Activated gamma-delta T cell treated with anti-CD3 and anti-CD28 coated beads, Interleukin-2, amount 50 U/mL, for 16 hours (primary cell): ENCODE measurements around the gene GNG12.

Source experiments
- DNase-seq: peaks from one replicate; pipeline ENCODE4 v3.0.0-alpha.2; 2020; ENCODE audit warnings: low read depth

GNG12 gene

DNA sequence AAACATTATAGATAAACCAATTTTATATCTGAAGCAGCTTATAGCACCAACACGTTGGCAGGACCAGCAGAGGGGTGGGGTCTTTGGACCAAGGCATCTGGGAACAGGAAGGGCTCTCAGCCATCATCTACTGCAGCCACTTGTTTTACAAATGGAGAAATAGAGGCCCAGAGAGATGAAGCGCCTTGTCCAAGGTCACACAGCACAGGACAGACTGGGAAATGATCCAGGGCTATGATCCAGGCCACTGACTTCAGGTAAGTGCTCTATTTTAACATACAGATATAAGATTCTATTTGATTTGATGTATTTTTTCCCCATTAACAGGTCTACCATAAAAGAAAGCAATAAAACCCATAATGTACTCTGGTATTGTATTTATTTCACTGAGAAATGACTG, 131.4 kb downstream of the GNG12 start:
- no peak for DNase-seq

DNA sequence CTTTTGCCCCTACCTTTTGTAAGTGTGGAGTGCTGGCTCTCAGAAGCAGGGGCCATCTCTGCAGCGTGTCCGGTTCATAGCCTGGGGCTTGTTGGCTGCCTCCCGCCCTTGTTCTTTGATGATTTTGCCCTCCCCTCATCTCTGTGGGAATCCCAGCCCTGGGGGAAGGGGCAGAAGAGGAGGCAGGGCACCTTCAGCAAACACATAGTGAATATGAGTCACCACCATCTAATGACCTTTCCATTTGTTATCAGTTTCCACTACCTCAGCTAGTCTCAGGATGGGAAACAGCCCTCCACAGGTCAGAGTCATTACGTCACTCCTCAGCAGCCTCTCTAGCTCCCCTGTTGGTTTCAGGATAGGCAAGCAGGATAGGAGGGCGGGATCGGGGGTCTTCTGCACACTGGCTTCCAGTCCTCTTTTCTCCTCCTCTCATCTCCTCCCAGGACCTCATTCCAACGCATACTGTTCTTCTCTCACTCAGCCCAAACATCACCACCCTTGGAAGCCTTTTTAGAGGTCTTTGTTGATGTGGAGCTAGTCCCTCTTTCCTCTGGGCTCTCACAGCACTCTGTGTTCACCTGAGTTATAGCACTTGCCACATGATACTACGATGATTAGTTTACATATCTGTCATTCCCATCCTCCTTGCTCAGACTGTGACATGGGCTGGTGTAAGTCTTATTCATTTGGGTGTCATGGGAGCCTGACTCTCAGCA, 132.4 kb downstream of the GNG12 start:
- DNase-seq = no peak

DNA sequence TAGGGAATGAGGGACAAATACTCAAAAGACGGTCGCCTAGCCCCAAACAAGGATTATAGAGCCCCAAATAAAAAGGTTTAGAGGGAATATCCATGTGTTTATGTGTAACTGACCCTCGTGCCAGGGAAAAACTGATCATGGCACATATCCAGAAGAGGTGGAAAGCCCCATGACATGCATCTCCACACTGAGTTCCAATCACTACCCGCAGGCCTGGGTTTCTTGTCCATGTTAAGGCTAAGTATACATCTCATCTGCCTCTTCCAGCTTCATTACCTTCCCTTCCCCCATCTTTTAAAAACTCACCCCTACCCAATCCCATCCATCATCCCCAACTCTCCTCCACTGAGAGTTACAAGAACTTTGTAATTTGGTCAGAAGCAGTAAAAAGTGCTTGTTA, 133.0 kb downstream of the GNG12 start:
- no peak for DNase-seq

DNA sequence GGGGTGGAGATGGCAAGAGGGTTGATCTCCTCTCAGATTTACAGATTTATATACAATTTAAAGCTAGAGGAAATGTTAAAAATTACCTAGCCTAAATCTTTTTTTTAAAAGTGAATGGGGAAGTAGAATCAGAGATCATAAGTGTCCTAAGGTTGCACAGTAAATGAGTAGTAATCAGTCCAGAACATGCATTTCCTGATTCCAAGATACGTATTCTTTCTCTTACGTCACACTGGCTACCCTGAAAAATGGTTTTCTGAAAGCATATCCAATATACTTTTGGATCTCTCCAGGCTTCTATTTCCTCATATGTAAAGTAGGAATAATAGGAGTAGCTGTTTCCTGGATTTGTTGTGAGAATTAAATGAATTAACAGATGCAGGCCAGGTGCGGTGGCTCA, 136.6 kb downstream of the GNG12 start:
- no peak for DNase-seq

DNA sequence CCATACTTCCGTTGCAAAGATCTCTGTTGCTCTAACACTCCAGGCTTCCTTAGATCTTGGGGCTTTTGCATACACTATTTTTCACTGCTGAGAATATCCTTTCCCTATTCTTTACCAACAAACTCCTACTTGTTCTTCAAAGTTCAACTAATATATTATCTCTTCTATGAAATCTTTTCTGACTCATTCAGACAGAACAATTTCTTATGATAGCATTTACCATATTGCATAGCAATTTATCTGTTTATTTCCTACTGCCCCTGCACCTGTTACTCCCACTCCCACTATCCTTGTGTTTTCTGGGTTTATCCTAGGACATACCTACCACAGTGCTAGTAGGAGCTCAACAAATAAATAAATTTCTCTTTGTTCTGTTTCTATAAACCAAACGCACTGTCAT, 137.3 kb downstream of the GNG12 start:
- DNase-seq = no peak

DNA sequence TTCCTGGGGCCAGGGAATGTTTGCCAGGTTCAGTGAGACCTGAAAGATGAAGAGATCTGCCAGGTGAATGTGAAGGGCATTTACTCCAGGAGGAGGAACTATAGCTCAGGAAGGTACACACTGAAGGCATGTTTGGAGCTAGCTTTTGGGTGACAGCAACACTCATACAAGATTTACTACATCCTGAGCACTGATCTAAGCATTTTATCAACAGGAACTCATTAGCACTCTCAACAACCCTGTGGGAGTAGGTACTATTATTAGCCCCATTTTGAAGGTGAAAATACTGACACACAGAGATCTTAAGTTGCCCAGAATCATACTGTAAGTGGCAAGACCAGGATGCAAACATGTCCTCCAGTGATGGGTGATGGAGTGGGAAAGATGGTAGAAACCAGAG, 141.6 kb downstream of the GNG12 start:
- DNase-seq = no peak

DNA sequence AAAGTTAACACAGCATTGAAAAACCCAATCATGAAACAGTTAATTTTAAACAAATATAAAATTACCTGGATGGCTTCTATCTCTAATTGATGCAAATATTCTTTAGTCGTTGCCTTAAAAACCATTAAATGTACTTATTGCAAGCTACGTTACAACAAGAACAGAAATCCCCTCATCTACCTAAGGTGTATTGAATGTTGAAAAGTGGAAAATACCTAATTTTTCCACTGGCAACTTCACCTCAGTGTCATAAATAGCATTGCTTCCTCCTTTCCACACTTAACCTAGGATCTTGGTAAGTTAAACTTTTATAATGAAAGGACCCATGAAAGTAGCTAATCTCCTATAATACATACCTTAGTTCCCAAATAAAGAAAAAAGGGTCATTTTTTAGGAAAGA, 142.9 kb downstream of the GNG12 start:
- DNase-seq = no peak

DNA sequence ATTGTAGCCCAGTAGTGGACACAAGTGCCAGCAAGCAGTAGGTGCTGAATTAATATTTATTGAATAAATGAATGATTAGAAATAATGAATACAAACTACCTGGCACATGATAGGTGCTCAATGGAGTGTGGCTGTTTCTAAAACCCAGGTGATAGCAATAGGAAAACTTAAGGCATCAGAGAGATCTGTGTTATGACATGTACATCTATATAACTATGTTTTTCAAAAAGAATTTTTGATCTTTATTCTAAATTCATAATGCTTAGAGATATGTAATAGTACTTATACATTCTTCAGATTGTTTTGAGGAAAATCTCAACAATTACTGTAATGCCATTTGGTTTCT, 143.3 kb downstream of the GNG12 start:
- DNase-seq = no peak

DNA sequence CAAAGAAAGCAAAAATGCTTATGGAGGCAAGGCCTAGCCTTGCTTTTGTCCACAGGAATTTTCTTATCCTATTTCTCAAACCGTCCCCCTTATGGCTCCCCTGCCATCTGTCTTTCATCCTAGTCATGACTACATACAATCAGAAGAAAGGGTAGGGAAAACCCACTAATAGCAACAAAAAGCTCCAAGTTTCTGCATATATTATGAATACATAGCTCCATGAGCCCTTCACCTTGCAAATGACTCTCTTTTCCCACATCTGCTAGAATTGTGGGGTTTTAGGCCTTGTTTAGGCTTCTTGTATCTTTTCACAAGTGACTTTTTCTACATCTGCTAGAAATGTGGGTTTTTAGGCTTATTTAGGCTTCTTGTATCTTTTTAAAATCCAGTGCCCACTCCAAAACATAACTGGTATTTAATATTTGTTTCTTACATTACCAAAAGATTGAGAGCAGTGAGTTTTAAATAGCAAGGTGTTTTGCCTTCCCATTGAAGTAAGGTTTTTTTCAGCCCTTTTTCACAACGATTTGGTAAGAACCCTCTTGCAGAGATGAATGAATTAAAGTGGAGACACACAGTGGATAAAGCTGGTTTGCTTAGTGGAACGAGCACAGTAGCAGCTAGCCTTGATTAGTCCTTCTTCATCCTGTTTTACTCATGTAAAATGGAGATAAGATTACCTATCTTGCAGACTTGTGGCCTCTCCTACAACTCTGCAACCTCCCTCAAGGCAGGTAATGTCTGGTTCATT, 143.8 kb downstream of the GNG12 start:
- DNase-seq = no peak

DNA sequence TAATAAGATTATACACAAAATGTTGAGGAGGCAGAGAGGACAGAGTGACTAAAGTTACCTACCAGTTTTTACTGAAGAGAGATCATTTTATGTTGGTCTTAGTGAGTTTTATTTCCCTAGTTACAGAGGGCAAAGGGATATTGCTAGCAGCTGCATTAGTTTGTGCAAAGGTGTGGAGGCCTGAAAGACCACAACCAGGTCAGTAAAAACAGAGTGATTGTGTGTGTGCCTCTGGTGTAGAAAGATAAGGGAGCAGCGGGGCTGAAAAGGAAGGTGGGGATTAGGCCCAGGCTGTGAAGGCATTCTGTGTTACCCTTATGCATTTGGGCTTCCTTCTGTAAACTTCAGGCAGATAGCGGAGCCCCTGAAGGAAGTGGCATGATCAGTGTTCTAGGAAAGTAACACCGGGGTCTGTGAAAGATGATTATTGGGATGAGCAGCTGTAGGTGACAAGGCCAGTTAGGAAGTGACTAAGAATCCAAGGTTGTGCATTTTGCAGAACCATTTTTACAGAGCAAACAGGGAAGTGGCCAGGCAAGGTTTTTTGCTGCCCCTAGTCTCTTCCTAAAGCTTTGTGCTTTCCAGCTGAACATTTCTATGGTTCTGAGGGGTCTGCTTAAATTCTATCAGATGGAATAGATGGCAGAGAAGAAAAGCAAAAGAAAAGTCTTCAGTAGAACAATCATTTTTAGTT, 144.6 kb downstream of the GNG12 start:
- DNase-seq = no peak

DNA sequence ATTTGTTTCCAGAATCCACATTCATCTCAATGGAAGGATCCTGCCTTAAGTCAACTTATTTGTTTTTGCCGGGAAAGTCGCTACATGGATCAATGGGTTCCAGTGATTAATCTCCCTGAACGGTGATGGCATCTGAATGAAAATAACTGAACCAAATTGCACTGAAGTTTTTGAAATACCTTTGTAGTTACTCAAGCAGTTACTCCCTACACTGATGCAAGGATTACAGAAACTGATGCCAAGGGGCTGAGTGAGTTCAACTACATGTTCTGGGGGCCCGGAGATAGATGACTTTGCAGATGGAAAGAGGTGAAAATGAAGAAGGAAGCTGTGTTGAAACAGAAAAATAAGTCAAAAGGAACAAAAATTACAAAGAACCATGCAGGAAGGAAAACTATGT, 145.6 kb downstream of the GNG12 start:
- DNase-seq = no peak

DNA sequence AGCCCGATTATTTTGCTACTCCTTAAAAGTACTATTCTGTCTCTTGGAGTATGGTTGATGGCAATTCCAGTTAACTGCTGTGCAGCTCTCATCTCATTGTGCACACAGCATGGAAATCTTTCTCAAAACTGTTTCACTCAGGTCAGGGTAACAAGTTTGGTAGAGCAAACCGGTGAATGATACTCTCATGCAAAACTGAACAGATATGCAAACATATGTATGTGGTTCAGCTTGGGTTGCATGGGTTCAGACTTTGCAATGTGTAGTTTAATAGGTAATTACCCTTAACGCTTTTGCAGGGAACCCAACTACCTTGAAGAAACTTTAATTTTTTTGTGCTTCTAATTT, 146.1 kb downstream of the GNG12 start:
- no peak for DNase-seq

DNA sequence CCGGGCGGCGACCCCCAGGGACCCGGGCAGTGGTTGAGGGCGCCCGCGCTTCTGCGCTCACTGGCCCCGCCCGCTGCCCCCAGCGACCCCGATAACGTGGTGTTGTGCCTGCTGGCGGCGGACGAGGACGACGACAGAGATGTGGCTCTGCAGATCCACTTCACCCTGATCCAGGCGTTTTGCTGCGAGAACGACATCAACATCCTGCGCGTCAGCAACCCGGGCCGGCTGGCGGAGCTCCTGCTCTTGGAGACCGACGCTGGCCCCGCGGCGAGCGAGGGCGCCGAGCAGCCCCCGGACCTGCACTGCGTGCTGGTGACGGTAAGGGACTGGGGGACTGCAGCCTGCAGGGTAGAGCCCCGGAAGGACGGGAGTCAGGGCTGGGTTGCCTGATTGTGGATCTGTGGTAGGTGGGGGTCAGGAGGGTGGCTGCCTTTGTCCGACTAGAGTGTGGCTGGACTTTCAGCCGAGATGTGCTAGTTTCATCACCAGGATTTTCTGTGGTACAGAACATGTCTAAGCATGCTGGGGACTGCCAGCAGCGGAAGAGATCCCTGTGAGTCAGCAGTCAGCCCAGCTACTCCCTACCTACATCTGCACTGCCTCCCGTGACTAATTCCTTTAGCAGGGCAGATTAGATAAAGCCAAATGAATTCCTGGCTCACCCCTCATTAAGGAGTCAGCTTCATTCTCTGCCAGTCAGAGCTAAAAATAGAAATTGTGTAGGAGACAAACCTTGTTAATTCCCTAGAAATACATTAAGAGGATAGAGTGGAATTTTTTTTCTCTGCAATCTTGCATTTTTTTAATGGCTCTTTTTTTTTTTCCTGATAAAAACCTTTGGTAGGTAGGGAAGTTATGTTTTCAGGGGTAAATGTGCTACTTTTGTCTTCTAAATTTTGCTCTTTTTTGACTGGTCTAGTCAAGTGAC, 146.7 kb downstream of the GNG12 start:
- DNase-seq = peak; percentile 19

DNA sequence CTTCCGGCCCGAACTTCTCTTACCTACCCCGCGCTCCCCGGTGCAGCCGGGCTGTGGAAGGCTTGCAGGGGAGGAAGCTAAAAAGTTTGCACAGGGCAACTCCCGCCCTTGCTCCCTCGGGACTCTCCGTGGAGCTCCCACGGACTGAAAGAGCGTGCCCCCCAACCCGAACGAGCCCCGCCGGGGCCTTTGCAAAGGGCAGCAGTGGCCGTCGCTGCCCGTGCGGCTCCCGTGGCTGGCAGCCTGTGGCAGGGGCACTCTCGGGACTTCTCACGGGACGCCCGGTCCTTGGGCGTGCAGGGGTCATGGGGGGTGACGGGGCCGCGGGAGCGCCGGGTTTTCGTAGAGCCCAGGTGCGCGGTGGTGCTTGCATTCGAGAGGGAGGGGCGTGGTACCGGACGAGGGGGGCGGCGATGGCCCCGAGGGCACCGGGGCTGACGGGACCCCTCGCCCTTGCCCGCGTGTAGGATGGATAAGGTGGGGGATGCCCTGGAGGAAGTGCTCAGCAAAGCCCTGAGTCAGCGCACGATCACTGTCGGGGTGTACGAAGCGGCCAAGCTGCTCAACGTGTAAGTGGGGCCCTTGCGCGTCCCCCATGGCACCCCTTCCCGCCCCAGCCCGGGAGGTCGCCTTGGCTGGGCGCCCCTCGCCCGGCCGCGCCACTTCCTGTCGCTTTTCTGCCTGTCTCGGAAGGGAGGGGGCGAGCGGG, 147.6 kb downstream of the GNG12 start:
- DNase-seq = peak; percentile 62

DNA sequence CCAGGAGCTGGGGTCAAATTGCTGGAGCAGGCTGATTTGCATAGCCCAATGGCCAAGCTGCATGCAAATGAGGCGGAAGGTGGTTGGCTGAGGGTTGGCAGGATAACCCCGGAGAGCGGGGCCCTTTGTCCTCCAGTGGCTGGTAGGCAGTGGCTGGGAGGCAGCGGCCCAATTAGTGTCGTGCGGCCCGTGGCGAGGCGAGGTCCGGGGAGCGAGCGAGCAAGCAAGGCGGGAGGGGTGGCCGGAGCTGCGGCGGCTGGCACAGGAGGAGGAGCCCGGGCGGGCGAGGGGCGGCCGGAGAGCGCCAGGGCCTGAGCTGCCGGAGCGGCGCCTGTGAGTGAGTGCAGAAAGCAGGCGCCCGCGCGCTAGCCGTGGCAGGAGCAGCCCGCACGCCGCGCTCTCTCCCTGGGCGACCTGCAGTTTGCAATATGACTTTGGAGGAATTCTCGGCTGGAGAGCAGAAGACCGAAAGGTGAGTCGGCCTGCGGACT, 148.2 kb downstream of the GNG12 start, which contains the start of gene GADD45A:
Gene GADD45A (plus strand): TSS at position 135 of the 491 bp plus-strand sequence. CDS start 294 bp downstream, at position 429.
- peak; percentile 90 for DNase-seq

DNA sequence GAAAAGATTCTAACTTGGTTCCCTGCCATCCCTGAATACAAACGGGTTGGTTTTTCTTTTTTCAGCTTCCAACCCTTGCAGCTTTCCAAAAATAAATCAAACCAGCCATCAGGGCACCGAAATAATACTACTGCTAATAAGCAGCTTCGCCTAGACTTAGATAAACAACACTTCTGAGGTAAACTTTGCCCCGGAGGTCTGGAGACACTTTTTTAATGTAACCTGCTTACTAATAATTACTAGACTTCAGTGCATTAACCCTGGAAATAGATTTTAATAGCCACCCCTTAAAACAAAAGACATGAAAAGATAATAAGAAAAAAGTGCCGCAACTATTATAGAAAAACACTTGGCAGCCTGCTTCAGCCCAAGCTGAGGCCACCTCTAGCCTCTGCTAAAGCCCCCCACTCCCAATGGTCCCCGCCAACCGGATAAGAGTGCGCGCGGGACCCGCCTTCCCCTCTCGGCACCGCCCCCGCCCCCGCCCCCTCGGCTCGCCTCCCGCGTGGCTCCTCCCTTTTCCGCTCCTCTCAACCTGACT, 148.7 kb downstream of the GNG12 start:
- DNase-seq = no peak

DNA sequence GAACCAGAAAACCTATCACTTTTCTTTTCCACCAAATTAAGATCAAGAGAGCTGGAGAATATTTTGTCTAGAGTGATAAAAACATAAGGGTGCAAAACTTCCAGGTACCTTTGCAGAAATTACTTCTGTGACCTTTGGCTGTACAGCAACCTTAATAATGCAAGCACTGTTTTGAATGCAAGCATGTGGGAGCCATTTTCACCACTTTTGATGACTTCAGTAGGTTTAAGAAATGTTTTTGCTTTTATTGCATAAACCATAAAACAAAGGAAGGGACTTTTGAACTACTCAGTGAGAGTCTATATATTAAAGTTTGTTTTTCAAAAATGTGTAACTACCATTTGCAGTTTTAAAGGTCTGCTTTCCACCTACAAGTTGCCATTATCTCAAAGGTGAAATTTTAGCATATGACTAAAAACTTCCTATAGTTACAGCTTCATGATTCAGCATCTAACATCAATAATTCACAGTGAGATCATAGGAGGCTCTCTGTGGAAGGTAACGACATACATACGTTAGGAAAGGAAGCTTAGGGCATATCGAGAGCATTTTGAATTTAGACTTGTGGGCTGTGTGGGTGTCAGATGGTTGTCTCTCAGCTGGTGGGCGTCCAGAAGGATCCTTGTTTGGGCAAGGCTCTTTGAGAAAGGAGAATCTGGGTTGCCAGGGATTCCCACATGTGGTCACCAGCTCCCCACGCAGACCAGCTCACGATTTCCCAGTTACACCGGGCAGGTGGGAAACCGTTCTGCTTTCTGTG, 149.3 kb downstream of the GNG12 start:
- peak; percentile 25 for DNase-seq

DNA sequence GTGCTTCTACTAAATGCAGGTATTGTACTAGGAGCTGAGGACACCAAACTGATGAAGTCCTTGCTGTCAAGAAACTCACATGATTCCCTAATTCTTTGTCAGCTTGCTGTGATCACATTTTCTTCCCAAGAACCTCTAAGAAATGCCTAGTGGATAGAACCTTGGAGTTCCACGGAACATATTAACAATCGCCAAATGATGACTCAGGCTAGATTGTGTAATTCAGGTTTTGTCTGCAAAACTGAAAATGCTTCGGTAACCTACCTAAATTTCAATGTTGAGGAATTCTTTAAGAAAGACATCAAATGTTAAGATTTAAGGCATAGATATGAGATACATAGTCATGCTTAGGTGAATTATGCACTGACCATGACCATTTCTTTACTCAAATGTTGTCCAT, 150.0 kb downstream of the GNG12 start:
- no peak for DNase-seq

DNA sequence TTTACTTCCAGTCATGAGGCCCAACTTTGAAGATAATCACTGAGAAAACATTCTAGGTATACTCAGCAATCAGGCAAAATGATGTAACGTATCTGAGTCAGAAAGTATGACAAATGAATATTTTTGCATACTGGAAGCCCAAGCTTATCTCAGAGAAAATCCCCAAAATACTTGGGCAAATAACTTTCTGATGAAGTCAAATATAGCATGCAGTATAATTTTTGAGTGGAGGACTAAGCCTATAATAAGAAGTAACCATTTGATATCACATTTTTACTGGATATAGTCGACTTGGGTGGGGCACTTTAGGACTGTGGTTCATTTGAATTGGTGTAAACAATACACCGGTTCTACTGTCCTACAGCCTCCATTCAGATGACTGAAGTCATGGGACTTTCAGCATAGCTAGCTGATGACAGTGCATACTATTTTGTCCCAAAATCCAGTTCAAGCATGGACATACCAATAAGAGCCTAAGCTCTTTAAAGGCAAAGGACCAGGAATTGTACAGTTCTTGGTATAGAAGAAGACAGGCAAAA, 150.5 kb downstream of the GNG12 start:
- DNase-seq = no peak

DNA sequence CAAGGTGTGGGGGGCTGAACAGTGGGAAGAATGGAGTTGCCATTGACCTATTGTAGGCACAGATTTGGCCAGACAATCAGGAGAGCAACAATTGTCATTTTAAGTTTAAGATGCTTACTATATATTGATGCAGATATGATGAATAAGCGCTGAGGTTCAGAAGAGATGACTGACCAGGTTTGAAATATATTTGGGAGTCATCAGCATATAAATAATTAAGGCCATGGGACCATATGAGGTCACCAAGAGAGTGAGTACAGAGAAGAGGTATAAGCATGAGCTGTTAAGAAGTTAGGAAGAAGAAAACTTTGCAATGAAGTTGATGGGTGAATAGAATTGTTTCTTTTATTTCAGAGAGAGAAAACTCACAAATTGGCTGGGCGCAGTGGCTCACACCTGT, 152.8 kb downstream of the GNG12 start:
- DNase-seq = no peak
